ENCODE measurements around the gene TRMT112.
A peak's percentile ranks its signal among the peaks of the same experiment; 100 is the strongest.

DNA sequence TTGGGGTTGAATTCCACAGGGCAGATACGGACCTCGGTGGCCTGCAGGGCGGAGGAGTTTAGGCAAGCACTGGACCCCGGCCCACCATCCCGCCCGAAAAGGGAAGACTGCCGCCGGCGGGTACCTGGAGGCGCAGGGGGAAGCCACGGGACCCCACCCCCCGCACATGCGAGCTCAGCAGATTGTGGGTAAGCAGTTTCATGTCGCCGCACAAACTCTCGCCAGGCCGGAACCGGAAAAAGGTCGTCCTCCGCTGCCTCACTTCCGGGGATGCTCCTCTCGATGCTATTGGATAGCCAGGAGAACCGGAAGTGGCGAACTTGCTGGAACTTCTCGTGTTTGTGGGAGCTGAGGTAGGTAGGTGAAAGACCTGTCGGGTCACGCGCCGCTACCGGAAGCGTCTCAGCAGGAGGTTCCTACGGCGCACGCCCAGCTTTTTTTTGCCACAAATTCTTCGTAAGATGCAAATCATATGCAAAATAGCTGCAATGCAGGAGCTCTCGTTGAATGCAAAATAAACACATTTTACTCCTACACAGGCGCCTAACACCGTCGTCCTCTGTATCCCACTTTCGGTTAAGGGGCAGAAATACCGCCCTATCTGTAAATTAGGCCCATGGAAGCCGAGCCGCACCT lies at the start of gene TRMT112:
- TF ChIP-seq, protein P1, sequence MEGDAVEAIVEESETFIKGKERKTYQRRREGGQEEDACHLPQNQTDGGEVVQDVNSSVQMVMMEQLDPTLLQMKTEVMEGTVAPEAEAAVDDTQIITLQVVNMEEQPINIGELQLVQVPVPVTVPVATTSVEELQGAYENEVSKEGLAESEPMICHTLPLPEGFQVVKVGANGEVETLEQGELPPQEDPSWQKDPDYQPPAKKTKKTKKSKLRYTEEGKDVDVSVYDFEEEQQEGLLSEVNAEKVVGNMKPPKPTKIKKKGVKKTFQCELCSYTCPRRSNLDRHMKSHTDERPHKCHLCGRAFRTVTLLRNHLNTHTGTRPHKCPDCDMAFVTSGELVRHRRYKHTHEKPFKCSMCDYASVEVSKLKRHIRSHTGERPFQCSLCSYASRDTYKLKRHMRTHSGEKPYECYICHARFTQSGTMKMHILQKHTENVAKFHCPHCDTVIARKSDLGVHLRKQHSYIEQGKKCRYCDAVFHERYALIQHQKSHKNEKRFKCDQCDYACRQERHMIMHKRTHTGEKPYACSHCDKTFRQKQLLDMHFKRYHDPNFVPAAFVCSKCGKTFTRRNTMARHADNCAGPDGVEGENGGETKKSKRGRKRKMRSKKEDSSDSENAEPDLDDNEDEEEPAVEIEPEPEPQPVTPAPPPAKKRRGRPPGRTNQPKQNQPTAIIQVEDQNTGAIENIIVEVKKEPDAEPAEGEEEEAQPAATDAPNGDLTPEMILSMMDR (IDR thresholded peaks at IDR 0.05): no peak
- peak in 1 of 2 donors; percentile 70 for TF ChIP-seq POLR2A (IDR thresholded peaks at IDR 0.05)
